H7 (cell line): ENCODE measurements around the gene EBNA1BP2. TPM values are rescaled to one million over a fixed set of nuclear protein-coding genes. Genes with fewer than 3 reads are reported as not detected.
"Not testable (repeated sequence)": the region's sequence is repeated elsewhere in the genome, so short reads cannot be mapped to it uniquely, and the experiment has no call there.

ENCODE experiments used
- DNase-seq: peaks from one replicate; pipeline ENCODE4 v3.0.0; 2012
- H3K27me3 ChIP-seq: 2 replicates; pipeline ENCODE4 v1.6.0; 2011; ENCODE audit warnings: mild to moderate bottlenecking, low read length; ENCODE audit not compliant: control insufficient read depth, insufficient read depth
- H3K36me3 ChIP-seq: replicated peaks from 2 replicates; pipeline ENCODE4 v1.5.1; 2011; ENCODE audit warnings: low read length; ENCODE audit not compliant: control insufficient read depth, insufficient read depth
- H3K4me3 ChIP-seq: 2 replicates; pipeline ENCODE4 v1.5.1; 2011; ENCODE audit warnings: low read depth, mild to moderate bottlenecking, control low read depth, low read length, moderate library complexity; ENCODE audit not compliant: insufficient read depth
- total RNA-seq: library from RNA; depleted of rRNA; stranded (reverse); fragments of >200 nt; shearing (Covaris generic); gene quantifications from 2 replicates; pipeline ENCODE4 v1.2.3, GENCODE V29; 2014; rRNA removed

The EBNA1BP2 gene
- total RNA-seq, 1 experiment from 2014 or later = 151 TPM

DNA sequence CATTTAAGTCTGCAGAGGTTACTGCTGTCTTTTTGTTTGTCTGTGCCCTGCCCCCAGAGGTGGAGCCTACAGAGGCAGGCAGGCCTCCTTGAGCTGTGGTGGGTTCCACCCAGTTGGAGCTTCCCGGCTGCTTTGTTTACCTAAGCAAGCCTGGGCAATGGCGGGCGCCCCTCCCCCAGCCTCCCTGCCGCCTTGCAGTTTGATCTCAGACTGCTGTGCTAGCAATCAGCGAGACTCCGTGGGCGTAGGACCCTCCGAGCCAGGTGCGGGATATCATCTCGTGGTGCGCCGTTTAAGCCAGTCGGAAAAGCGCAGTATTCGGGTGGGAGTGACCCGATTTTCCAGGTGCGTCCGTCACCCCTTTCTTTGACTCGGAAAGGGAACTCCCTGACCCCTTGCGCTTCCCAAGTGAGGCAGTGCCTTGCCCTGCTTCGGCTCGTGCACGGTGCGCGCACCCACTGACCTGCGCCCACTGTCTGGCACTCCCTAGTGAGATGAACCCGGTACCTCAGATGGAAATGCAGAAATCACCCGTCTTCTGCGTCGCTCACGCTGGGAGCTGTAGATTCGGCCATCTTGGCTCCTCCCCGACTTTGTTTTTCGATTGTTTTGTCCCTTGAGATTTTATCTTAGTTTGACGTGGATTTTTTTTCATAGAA lies 52.0 kb downstream of the EBNA1BP2 start:
- H3K4me3 ChIP-seq = peak overlapping the region; percentile 33
- H3K36me3 ChIP-seq, H3K27me3 ChIP-seq, DNase-seq: not testable (repeated sequence)

Other genes with a start within 250 kb of the EBNA1BP2 start
- 90.9 and 93.7 TPM in 2 replicates for gene SLC2A1, start 213.4 kb downstream of the EBNA1BP2 start, total RNA-seq
- 0.14 TPM in 1 of 2 replicates, not detected in the other for gene CFAP57, start within 50 bp of the EBNA1BP2 start, total RNA-seq
- 11.1 and 13.0 TPM in 2 replicates for gene TMEM125, start 97.7 kb upstream of the EBNA1BP2 start, total RNA-seq
- gene C1orf210, start 113.3 kb upstream of the EBNA1BP2 start, total RNA-seq = 1.5 and 2.0 TPM in 2 replicates
- 2.6 and 5.4 TPM in 2 replicates for gene TIE1, start 128.7 kb upstream of the EBNA1BP2 start, total RNA-seq
- 0.48 TPM in 1 of 2 replicates, not detected in the other for gene MPL, start 165.5 kb upstream of the EBNA1BP2 start, total RNA-seq
- gene CDC20, start 186.7 kb upstream of the EBNA1BP2 start, total RNA-seq = 493 and 564 TPM in 2 replicates
- gene ELOVL1, start 195.7 kb upstream of the EBNA1BP2 start, total RNA-seq = 44.6 and 61.3 TPM in 2 replicates
- gene MED8, start 217.5 kb upstream of the EBNA1BP2 start, total RNA-seq = 37.6 and 41.2 TPM in 2 replicates
- 12.2 and 19.0 TPM in 2 replicates for gene SZT2, start 217.6 kb upstream of the EBNA1BP2 start, total RNA-seq